Right hindlimb (tissue), 1 donor: ENCODE data around the gene FAM20C.

ENCODE experiments used
- DNase-seq: peaks from one replicate; pipeline ENCODE4 v3.0.0-alpha.2; 2018

The FAM20C gene

DNA sequence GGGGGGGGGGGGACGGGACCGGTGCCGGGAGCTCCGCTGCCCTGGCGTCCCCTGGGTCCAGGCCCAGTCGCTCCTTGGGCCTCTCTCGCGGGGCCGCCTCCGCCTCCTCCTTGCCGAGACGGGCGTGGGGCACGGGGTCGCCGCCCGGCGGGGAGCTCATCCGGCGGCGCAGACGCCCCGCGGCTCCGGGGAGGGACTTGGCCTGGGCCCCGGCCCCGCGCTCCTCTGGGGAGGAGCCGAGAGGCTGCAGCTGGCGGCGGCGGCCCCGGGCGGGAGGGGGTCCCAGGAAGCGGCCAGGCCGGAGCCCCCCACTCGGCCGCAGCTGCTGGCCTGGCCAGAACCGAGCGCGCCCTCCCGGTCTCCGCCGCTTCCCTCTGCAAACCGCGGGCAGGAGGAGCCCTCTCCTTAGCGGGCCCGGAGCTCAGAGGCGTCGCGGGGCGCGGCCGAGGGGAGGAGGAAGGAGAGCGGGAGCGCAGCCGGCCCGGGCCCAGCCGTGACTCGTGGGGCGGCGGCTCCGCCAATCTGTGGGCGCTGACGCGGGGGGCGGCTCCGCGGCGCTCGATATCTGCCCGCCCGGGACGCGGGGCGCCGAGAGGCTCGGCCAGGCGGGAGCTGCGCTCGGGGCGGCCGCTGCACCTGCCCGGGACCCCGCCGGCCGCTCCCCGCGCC lies at the start of gene FAM20C:
Gene FAM20C, plus strand, starts transcription at position 591 of the 669 bp plus-strand sequence. CDS start 629 bp downstream, outside the sequence.
- peak; percentile 92 for DNase-seq

GRCh38 chr7:143145-143751 lies 49.1 kb upstream of the FAM20C start:
- DNase-seq = no peak

DNA sequence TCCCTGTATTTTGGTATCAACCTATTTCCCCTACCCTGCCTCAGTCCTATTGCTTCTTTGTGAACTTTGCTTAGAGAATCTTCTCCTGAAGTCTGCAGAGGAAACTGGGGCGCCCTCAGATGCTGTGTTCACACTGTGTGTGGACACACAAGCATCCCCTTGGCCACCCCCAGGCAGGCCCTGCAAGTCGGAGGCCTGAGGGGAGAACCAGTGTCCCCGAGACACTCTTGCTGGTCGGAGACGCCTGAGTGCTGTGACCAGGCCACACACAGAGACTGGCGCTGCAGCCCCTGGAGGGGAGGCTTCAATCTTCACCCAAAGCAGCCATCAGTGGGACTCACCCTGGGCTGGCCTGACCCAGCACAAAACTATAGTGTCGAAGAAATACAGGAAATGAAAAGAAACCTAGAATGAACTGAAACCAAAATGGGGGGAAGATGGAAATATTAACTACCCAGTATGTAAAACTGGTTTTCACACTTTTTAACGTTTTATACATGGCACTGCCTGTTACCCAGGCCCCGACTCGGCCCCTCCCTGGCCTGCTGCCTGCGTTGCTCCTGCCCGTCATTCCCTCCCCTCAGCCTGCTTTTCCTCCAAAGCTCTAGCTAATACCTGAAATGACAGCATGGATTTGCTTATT lies 48.4 kb upstream of the FAM20C start:
- no peak for DNase-seq

DNA sequence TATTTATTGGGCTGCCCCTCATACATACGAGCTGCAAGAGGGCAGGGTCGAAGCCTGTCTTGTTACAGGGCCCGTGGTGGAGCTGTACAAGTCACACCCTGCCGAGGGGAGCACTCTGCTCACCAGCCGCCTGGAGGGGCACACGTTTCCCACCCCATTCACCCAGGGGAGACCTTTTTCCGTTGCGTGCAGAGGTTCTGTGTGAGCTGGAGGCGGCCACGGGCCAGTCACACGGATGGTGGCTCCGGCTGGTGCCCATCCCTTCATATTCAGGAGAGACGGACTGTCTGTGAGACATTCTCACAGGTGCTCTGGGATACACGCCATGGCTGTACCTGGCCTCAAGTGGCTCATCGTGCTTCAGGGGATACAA lies 47.9 kb upstream of the FAM20C start:
- no peak for DNase-seq

- no peak for DNase-seq
Measured at GRCh38 chr7:145863-146262, 46.5 kb upstream of the FAM20C start.

GRCh38 chr7:148543-148931 lies 43.8 kb upstream of the FAM20C start:
- no peak for DNase-seq

DNA sequence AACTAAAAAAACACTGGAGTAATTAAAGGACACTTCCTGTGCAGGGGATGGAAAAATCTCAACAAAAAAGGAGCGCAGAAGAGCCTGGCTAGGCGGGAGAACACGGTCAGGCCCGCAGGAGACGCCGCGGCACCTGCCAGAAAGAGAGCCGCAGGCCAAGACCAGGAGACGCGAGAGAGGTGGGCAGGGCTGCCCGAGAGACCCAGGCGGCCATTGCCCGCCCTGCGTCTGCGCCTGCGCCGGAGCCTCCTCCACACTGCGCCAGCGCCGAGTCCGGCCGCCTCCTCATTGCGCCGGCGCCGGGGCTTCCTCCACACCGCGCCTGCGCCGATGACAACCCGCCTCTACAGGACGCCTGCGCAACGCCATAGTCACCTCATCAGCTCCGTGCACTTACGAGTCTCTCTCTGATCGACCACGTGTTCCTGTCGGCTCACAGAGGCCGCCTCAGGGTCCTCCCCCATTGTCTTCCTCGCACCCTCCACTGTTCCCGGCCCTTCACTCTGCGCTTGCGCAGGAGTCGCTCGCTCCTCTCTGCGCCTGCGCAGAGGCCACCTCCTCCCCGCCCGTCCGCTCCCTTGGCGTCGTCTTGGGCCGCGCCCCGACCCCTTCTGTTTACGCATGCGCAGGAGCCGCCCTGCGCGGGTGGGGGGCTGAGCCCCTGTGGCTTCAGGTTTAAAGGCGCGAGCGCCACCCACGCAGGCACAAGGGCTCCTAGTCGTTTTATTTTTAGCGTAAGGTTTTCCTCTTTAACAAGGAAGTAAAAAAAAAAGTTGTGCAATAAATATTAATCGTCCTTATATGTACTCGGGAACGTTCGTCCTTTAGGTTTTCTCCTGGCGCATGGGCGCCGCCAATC lies 43.2 kb upstream of the FAM20C start:
- DNase-seq = peak; percentile 99

GRCh38 chr7:149791-150636 lies 42.4 kb upstream of the FAM20C start:
- peak; percentile 62 for DNase-seq

DNA sequence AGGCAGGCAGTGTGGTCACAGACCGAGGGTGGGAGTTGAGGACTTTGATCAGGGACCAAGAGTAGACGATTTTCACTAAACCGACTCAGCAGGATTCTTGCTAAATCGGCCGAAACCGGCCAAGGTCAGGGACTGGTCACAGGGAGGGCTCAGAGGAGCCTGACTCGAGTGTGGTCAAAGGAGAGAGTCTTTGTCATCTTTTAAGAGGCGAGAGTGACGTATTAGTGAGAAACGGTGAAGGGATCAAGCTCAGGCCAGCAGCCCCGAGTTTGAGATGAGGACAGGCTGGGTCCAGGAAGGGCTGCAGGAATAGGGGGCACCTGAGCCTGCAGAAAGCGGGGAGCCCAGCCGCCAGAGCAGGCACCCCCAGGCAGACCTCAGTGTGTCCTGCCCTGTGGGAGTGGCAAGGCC lies 41.6 kb upstream of the FAM20C start:
- DNase-seq = peak; percentile 49

DNA sequence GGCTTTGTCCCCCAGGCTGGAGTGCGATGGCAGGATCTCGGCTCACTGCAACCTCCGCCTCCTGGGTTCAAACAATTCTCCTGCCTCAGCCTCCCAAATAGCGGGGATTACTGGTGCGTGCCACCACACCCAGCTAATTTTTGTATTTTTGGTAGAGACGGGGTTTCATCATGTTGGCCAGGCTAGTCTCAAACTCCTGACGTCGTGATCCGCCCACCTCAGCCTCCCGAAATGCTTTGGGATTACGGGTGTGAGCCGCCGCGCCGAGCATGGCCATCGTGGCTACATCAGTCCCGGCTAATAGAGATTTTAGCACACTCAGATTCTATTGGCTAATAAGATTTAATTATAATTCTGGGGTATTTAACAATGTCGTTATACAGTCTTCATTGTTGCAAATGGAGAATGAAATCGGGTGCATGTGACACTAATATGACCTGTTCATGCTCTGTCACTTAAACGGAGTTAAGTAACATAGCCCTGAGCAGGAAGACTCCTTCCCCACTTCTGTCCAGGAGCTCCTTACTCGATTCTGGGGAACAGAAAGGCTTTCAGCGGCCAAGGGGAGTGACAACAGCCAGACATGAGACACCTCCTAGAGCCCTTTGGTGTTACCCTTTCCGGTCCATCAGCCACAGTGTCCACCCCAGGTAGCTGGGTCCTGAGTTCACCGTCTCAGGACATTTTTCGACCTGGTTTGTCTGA lies 40.9 kb upstream of the FAM20C start:
- DNase-seq = no peak

GRCh38 chr7:152702-153391 lies 39.5 kb upstream of the FAM20C start:
- no peak for DNase-seq

DNA sequence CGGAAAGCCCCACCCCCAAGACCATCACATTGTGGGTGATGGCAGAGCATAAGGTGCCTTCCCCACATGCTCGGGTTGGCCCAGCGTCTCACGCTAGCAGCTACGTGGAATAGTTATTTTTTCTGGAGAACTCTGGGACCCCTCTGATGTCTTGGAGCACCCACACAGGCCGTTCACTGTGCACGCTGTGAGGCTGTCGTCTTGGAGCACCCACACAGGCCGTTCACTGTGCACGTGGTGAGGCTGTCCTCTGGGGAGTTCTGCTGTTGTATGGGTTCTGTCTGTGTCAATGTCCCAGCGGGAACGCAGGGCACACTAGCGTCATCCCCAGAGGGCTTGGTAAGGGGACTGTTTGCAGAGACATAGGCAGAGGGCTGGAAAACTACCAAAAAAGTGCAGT lies 38.8 kb upstream of the FAM20C start:
- DNase-seq = no peak

DNA sequence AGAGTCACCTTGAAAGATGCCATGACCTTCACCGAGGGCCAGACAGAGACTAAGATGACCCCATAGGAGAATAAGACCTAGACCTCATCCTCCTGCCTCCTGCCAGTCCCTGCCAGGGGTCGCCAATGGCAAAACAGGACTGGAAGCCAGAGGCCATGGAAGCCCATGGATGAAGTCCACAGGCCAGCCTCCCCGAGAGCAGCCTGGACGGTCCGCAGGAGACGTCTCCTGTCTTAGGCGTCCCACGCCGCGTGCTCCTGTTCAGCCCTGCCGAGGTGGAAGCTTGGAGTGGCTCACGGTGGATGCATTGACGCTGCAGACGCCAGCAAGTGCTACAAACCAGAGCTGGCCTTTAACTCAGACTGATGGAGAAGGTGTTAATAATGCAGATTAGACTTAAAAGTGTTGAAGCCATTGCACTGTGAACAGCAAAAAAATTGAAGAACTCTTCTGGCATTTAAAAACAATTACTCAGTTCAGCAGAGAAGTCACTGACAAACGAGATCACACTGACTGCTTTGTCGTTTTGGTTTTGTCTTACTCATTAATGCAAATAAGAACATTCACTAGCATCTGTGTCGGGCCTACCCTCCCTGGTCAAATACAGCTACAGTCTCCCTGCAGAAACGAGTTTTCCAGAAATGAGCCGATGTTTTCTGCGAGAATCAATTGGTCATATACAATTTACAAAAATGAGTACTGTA lies 38.1 kb upstream of the FAM20C start:
- no peak for DNase-seq

DNA sequence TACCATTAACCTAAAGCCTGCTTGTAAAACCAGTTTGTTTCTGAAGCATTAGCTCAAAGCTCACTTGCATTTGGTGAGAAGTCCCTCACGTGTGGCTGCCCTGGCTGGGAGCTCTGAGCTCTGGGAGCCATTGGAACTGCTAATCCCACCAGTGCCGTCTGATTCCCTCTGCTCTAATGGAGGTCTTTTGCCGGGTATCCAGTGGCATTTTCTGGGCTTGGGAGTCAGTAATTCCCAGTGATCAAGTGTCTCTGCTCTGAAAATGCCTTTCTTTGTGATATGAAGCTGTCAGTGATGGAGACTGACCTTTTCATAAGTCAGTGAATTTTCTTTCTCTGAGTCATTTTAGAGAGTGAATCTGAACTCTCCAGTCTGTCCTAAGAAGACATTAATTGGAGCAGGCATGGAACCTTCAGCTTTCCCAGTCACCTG lies 36.9 kb upstream of the FAM20C start:
- DNase-seq = no peak

DNA sequence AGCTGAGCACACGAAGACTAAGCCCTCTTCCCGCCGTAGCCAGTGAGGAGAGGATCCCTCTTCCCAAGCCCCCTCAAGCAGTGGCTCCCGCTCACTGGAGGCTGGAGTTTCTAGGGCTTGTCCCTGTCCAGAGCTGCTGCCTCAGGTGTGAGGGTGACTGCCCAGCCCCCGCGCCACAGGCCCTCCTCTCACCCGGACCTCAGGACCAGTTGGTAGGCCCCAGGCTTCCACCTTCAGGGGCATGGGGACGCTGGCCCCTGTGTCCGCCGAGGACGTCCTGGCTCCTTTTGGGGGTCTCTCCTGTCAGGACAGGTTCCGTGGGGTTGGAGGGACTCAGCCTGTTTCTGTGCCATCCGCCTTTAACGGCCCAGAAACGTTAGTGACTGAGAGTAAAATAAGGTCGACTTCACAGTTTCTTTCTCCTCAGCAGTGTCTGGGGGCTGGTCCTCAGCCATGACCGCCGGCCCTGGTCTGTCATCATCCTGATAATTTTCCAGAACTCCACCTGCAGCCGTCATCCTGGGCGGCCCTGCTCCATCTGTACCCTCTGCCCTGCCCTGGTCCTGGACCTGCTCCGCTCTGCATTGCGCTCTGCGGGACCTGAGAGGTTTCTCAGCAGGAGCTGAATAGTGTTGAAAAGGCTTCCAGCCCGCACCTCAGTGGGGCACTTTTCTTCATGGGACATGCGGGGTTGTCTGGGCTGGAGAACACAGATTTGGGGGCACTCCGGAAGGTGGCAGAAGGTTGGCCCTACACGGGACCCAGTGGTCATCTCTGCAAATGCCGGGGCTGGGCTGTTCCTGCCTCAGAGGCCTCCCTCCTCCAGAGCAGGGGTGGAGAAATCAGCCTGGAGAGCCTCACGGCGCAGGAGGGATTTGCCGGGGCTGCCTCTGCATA lies 36.0 kb upstream of the FAM20C start:
- peak; percentile 22 for DNase-seq

DNA sequence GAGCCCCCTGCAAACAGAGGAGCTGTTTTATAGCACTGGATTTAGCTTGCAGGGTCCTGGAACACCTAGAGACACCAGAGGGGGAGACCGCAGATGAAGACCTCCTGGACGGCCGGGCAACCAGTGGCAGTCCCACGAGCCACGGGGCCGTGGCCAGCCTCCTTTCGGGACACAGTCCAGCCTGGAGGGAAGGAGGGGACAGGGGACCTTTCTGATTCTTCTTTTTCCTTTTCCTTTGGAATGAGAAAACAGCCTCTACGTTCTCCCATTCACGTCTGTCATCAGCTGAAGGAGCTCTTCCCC lies 35.4 kb upstream of the FAM20C start:
- no peak for DNase-seq

DNA sequence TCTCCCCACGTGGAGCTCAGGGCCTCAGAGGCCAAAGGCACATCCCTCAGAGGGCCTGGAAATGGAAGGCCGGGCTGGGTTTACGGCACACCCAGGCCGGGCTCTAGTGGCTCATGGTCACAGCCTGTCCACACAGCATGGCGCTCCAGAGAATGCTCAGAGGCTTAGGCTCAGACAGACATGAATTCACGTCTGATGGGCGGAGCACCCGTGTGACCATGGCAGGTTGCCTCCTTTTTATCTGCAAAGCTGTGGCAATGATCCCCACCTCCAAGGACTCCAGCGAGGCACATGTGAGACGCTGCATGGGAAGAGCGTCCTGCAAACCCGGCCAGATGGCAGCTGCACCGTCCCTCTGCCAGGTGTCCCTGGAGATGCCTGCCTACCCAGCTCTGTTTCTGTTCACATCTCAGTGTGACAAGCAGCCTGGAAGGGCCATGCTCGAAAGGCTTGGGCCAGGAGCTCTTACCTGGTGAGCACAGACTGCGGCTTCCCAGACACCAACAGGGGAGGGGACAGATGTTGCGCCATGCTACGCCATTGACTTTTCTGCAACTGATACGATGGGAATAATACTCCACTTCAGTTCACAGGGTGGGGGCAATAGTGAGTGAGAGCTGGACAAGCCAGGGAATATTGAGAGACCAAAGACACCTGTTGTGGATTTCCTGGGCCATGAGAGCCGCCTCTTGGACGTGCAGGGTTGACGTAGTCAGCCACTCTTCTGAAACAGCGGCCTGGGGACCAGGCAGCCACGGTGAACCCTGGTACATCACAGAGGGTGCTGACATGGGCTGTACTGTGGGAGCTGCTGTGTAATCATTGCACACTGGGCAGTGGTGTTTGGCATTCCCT lies 34.4 kb upstream of the FAM20C start:
- DNase-seq = no peak

DNA sequence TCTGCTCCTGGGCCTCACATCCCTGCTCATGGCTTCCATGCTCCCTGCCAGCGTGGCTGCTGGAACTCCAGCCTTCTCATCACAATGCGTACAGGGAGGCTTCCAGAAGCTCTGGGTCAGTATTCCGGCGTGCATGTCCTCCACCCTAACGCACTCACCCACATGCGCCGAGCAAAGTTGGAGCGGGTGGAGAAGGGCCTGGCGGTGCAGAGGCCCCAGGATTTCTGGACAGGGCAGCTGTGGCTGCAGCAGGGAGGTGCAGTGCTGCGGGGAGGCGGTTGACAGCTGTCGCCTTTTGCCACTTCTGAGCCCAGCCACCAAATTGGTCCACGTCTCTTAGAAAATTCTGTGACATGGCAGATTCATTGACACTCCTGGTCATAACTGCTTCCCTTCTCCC lies 33.6 kb upstream of the FAM20C start:
- DNase-seq = no peak
